Neuron (in vitro differentiated cells): Measurements from ENCODE around the gene RBMS3.
"Not testable (repeated sequence)": the region's sequence is repeated elsewhere in the genome, so short reads cannot be mapped to it uniquely, and the experiment has no call there.

Experiments
- H2AFZ ChIP-seq: one replicate; pipeline ENCODE4 v1.6.1; 2013; ENCODE audit warnings: low read depth, mild to moderate bottlenecking, inconsistent platforms, low read length, moderate library complexity
- H3K27me3 ChIP-seq: one replicate; pipeline ENCODE4 v1.6.1; 2013; ENCODE audit warnings: low read length; ENCODE audit not compliant: insufficient read depth
- H3K36me3 ChIP-seq: one replicate; pipeline ENCODE4 v1.6.1; 2013; ENCODE audit warnings: low read length; ENCODE audit not compliant: insufficient read depth
- H3K4me1 ChIP-seq: one replicate; pipeline ENCODE4 v1.6.1; 2013; ENCODE audit warnings: low read length; ENCODE audit not compliant: insufficient read depth
- H3K4me3 ChIP-seq: 2 replicates; pipeline ENCODE4 v1.5.1; 2013; ENCODE audit warnings: mild to moderate bottlenecking, low read length, moderate library complexity
- H3K9me3 ChIP-seq: one replicate; pipeline ENCODE4 v1.6.1; 2013; ENCODE audit warnings: low read length

The RBMS3 gene

GRCh38 chr3:29453284-29454001 lies 172.6 kb downstream of the RBMS3 start:
- Histone ChIP-seq H3K27me3 (no peaks in the 10 kb centered on the region), H3K4me3 (no peak overlapping the region), H3K4me1 (no peaks in the 10 kb centered on the region), H3K9me3 (no peaks in the 10 kb centered on the region), H2AFZ (no peak overlapping the region), H3K36me3 (no peaks in the 10 kb centered on the region)

GRCh38 chr3:29454161-29454611 lies 173.3 kb downstream of the RBMS3 start:
- H3K4me1 ChIP-seq = no peaks in the 10 kb centered on the region
- H3K27me3 ChIP-seq = no peaks in the 10 kb centered on the region
- no peaks in the 10 kb centered on the region for H3K9me3 ChIP-seq
- H3K36me3 ChIP-seq = no peaks in the 10 kb centered on the region
- no peak overlapping the region for H3K4me3 ChIP-seq
- no peak overlapping the region for H2AFZ ChIP-seq

DNA sequence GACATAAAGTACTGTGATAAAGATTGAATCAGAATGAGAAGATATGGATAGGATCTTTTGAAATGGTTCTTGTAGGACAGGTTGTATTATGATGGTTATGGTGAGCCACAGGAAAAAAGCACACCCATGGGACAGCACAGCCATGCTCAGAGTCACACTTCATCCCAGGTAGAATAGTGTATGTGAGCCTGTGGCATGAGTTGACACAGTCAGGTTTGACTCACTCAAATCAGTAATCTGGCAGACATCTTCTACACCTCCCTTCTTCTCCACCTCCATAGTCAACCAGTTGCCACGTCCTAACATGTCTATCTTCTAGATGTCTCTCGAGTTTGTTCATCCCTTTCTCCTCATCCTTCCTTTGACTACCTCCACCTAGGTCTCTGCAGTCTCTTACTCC lies 176.0 kb downstream of the RBMS3 start:
- Histone ChIP-seq H3K4me3 (no peak overlapping the region), H3K9me3 (no peaks in the 10 kb centered on the region), H3K36me3 (no peaks in the 10 kb centered on the region), H3K27me3 (no peaks in the 10 kb centered on the region), H3K4me1 (no peaks in the 10 kb centered on the region), H2AFZ (no peak overlapping the region)

GRCh38 chr3:29463304-29463703 lies 182.4 kb downstream of the RBMS3 start:
- no peaks in the 10 kb centered on the region for H3K27me3 ChIP-seq
- no peaks in the 10 kb centered on the region for H3K36me3 ChIP-seq
- no peaks in the 10 kb centered on the region for H3K4me1 ChIP-seq
- H3K4me3 ChIP-seq = no peak overlapping the region
- H2AFZ ChIP-seq = no peak overlapping the region
- no peaks in the 10 kb centered on the region for H3K9me3 ChIP-seq

GRCh38 chr3:29465836-29466235 lies 185.0 kb downstream of the RBMS3 start:
- Histone ChIP-seq H3K36me3 (no peaks in the 10 kb centered on the region), H3K27me3 (no peaks in the 10 kb centered on the region), H3K4me1 (no peaks in the 10 kb centered on the region), H3K4me3 (no peak overlapping the region), H3K9me3 (no peaks in the 10 kb centered on the region), H2AFZ (no peak overlapping the region)

DNA sequence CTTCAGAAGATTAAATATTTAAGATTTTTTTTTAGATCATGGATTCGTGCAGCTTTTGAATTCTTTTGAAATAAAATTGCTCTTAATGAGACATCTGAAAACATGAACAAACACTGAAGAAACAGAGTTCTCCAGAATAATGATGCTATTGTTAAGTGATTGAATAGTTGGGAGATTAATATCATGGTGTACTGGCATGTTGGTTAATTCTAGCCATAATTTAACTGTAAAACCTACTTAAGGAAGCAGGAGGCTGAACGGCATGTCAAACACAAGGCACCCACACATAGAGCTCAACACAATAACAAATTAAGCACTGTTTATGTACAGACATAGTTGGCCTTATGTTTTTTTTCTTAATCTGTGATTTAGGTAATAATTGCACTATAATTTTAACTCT lies 185.6 kb downstream of the RBMS3 start:
- no peaks in the 10 kb centered on the region for H3K36me3 ChIP-seq
- H3K27me3 ChIP-seq = no peaks in the 10 kb centered on the region
- no peak overlapping the region for H3K4me3 ChIP-seq
- no peak overlapping the region for H2AFZ ChIP-seq
- no peaks in the 10 kb centered on the region for H3K9me3 ChIP-seq
- H3K4me1 ChIP-seq = no peaks in the 10 kb centered on the region

DNA sequence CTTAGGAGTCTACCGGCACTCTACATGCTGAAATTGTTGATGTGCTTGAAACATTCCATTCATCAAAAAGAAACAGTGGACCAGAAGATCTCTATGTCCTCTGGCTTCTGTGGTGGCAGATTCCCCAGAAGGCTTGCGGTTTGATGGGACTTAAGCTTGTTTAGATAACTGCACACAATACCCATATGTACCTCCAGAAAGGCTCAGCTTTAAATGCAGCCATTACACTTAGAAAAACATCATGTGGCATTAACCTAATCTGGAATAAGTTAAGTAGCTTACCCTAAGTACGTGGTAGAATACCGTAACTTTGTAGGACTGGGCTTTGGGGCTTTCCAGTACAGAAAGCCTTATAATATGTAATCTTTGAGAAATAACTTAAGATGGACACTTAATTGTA lies 187.3 kb downstream of the RBMS3 start:
- Histone ChIP-seq H3K36me3 (no peaks in the 10 kb centered on the region), H3K27me3 (no peaks in the 10 kb centered on the region), H3K9me3 (no peaks in the 10 kb centered on the region), H3K4me3 (no peak overlapping the region), H2AFZ (no peak overlapping the region), H3K4me1 (no peaks in the 10 kb centered on the region)

GRCh38 chr3:29473481-29474170 lies 192.8 kb downstream of the RBMS3 start:
- H3K9me3 ChIP-seq, H3K27me3 ChIP-seq, H2AFZ ChIP-seq, H3K36me3 ChIP-seq, H3K4me1 ChIP-seq, H3K4me3 ChIP-seq: not testable (repeated sequence)

GRCh38 chr3:29475305-29475840 lies 194.5 kb downstream of the RBMS3 start:
- Histone ChIP-seq H3K4me1 (no peaks in the 10 kb centered on the region), H3K4me3 (no peak overlapping the region), H3K9me3 (no peaks in the 10 kb centered on the region), H3K36me3 (no peaks in the 10 kb centered on the region), H3K27me3 (no peaks in the 10 kb centered on the region), H2AFZ (no peak overlapping the region)

DNA sequence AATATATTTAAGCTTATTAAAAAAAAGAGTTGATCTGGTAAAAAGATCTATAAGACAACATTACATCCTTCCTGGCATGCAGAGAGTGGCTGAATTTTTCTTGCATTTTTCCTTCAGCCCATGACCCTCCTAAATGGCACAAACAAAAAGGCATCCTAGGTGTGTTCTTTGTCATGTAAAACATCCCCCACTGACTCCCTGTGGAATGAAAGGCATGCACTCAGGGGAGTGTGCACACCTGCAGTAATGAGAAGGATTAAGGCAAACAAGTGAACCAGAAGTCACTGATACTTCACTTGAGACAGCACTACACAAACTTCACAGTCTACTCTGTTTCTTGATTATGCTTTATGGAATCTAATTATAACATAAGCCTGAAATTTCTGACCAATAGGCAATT lies 195.0 kb downstream of the RBMS3 start:
- Histone ChIP-seq H3K36me3 (no peaks in the 10 kb centered on the region), H3K9me3 (no peaks in the 10 kb centered on the region), H3K4me3 (no peak overlapping the region), H3K4me1 (no peaks in the 10 kb centered on the region), H2AFZ (no peak overlapping the region), H3K27me3 (no peaks in the 10 kb centered on the region)

- no peaks in the 10 kb centered on the region for H3K9me3 ChIP-seq
- no peak overlapping the region for H2AFZ ChIP-seq
- H3K4me3 ChIP-seq = no peak overlapping the region
- no peaks in the 10 kb centered on the region for H3K4me1 ChIP-seq
- no peaks in the 10 kb centered on the region for H3K36me3 ChIP-seq
- no peaks in the 10 kb centered on the region for H3K27me3 ChIP-seq
Observed at GRCh38 chr3:29478611-29479010, 197.7 kb downstream of the RBMS3 start.

- Histone ChIP-seq H3K27me3 (no peaks in the 10 kb centered on the region), H3K4me1 (no peaks in the 10 kb centered on the region), H3K9me3 (no peaks in the 10 kb centered on the region), H3K4me3 (no peak overlapping the region), H2AFZ (no peak overlapping the region), H3K36me3 (no peaks in the 10 kb centered on the region)
Observed at GRCh38 chr3:29481249-29481648, 200.4 kb downstream of the RBMS3 start.

GRCh38 chr3:29481969-29482767 lies 201.3 kb downstream of the RBMS3 start:
- Histone ChIP-seq H2AFZ (no peak overlapping the region), H3K36me3 (no peaks in the 10 kb centered on the region), H3K9me3 (no peaks in the 10 kb centered on the region), H3K4me1 (no peaks in the 10 kb centered on the region), H3K4me3 (no peak overlapping the region), H3K27me3 (no peaks in the 10 kb centered on the region)
